Measurements from ENCODE around the gene CADM2. TPM values are rescaled to one million over a fixed set of nuclear protein-coding genes. Genes with fewer than 3 reads are reported as not detected.

The CADM2 gene
- total RNA-seq, 1 experiment from 2014 or later: 10.9 TPM

DNA sequence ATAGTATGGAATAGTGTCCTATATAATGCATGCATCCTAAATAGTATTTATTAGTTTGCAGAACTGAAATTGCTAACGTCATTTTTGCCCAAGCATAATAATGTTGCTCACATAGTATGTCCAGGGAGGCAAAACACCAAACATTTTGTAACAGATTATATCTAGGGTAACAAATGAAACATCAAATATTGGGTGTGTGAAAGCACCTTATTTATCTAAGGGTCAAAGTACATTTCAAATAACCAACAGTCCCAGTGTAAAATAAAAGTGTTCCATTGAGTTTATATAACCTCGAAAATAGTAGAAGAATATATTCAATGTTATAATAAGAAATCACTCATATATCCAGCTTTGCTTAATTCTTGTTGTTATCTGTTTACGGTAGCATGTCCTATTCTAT is 363.1 kb downstream of the CADM2 start:
- H3K4me2 ChIP-seq (ENCODE audit: insufficient read depth, insufficient read length, low read length): no peak overlapping the region
- H3K56ac ChIP-seq (ENCODE audit: insufficient read length, low read depth, low read length): no peak overlapping the region
- H4K5ac ChIP-seq (ENCODE audit: insufficient read length, low read depth, low read length): no peak overlapping the region
- H3K4me1 ChIP-seq (ENCODE audit: insufficient read depth, low read length): no peaks in the 10 kb centered on the region
- no peak overlapping the region for H2BK5ac ChIP-seq (ENCODE audit: insufficient read length, low read length)
- H2BK20ac ChIP-seq (ENCODE audit: low read depth, low read length, poor library complexity, severe bottlenecking): no peak overlapping the region
- Mint-ChIP-seq H3K4me3 (no peak overlapping the region), H3K27ac (no peak overlapping the region), H3K27me3 (ENCODE audit: low read depth) (no peaks in the 10 kb centered on the region), H3K9me3 (no peaks in the 10 kb centered on the region; a peak in 2 of 5 replicates), H3K4me1 (no peaks in the 10 kb centered on the region), H3K36me3 (ENCODE audit: insufficient read depth in 1 of 3, low read depth in 3 of 3) (peaks cover 0 to 5% (median 0%) of the 10 kb centered on the region in 3 experiments; a peak in 1 of 7 replicates)
- no peaks in the 10 kb centered on the region for H3K23me2 ChIP-seq (ENCODE audit: insufficient read length, low read depth, low read length, poor library complexity, severe bottlenecking)
- H4K8ac ChIP-seq (replicated peaks; ENCODE audit: insufficient read length, low read depth, low read length): no peak overlapping the region
- no peaks in the 10 kb centered on the region for H3K79me1 ChIP-seq (ENCODE audit: insufficient read depth, low read depth, low read length, poor library complexity, severe bottlenecking)
- H3K14ac ChIP-seq (ENCODE audit: insufficient read depth, low read length): no peak overlapping the region
- TF ChIP-seq CTCF (conservative IDR thresholded peaks at IDR 0.05): no peak
- no peak overlapping the region for H2AFZ ChIP-seq (ENCODE audit: low read length)
- no peak overlapping the region for H4K91ac ChIP-seq (ENCODE audit: insufficient read length, low read depth, low read length)
- no peak overlapping the region for H2BK120ac ChIP-seq (ENCODE audit: low read depth, low read length, poor library complexity, severe bottlenecking)
- no CpG with 5 or more reads among the region's 3 CpGs for WGBS (ENCODE audit: extremely low coverage, insufficient read length, low lambda C conversion rate)
- H2BK15ac ChIP-seq (ENCODE audit: low read depth, low read length): no peak overlapping the region
- H3K23ac ChIP-seq (ENCODE audit: insufficient read length, low read depth, low read length): no peak overlapping the region
- no peaks in the 10 kb centered on the region for H3K79me2 ChIP-seq (ENCODE audit: insufficient read depth, low read length)
- H4K20me1 ChIP-seq (ENCODE audit: control insufficient read depth, insufficient read depth, insufficient read length): no peaks in the 10 kb centered on the region
- no peak overlapping the region for H3K27ac ChIP-seq (ENCODE audit: insufficient read length, low read depth, low read length)
- no peak overlapping the region for H3K18ac ChIP-seq (ENCODE audit: insufficient read length, low read depth, low read length)
- no peak overlapping the region for H2AK5ac ChIP-seq (ENCODE audit: insufficient read length, low read length)
- H3K9me3 ChIP-seq (ENCODE audit: control insufficient read depth, low read depth, low read length): no peaks in the 10 kb centered on the region
- no peak overlapping the region for H2BK12ac ChIP-seq (ENCODE audit: insufficient read length, low read depth, low read length)
- H3K27me3 ChIP-seq (ENCODE audit: insufficient read depth, low read length): no peaks in the 10 kb centered on the region
- H3K4ac ChIP-seq (ENCODE audit: low read depth, low read length): no peak overlapping the region
- no peak overlapping the region for H3K9ac ChIP-seq (ENCODE audit: extremely low read depth, insufficient read length, low read length)
- no peak overlapping the region for H3T11ph ChIP-seq (ENCODE audit: low read length)
- DNase-seq: no peak

Measured in H9 (cell line).